SU-DHL-6 (cell line): ENCODE results near the gene SPTSSB.

Source experiments
- CTCF ChIP-seq: fragments of 200-600 bp; sonication (generic); IDR thresholded peaks from one replicate; pipeline ENCODE4 v1.5.1; 2017; ENCODE audit warnings: antibody characterized with exemption, mild to moderate bottlenecking, low read length, moderate library complexity; ENCODE audit not compliant: insufficient read depth, poor library complexity, severe bottlenecking
- EZH2phosphoT487 ChIP-seq: fragments of 200-600 bp; sonication (generic), shearing (Covaris generic); conservative IDR thresholded peaks from 2 replicates; pipeline ENCODE4 v1.6.1; 2018; ENCODE audit warnings: mild to moderate bottlenecking, antibody characterized with exemption, low read length, moderate library complexity, mixed read lengths

- no peak for TF ChIP-seq CTCF
- no peak for TF ChIP-seq EZH2phosphoT487
These were observed 51.5 kb downstream of the SPTSSB start for GRCh38 chr3:161319867-161320266.
